ENCODE results near the gene TTC23L. TPM values are rescaled to one million over a fixed set of nuclear protein-coding genes. Genes with fewer than 3 reads are reported as not detected.

The TTC23L gene, protein sequence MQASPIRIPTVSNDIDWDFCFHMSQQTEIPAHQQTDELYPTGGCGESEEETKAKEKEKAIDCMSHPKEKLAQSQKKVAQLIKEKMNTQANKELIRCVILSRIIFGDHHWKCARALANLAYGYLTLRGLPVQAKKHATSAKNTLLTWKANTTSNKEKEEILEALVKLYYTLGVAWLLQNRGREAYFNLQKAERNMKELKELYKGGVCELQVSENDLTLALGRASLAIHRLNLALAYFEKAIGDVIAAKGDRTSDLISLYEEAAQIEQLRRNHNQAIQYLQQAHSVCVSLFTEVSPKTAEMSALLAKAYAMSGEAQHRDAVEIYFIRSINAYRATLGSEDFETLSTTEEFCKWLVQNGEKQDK
- 0.36 TPM in 1 of 2 replicates, not detected in the other for total RNA-seq (ENCODE audit: low replicate concordance)

DNA sequence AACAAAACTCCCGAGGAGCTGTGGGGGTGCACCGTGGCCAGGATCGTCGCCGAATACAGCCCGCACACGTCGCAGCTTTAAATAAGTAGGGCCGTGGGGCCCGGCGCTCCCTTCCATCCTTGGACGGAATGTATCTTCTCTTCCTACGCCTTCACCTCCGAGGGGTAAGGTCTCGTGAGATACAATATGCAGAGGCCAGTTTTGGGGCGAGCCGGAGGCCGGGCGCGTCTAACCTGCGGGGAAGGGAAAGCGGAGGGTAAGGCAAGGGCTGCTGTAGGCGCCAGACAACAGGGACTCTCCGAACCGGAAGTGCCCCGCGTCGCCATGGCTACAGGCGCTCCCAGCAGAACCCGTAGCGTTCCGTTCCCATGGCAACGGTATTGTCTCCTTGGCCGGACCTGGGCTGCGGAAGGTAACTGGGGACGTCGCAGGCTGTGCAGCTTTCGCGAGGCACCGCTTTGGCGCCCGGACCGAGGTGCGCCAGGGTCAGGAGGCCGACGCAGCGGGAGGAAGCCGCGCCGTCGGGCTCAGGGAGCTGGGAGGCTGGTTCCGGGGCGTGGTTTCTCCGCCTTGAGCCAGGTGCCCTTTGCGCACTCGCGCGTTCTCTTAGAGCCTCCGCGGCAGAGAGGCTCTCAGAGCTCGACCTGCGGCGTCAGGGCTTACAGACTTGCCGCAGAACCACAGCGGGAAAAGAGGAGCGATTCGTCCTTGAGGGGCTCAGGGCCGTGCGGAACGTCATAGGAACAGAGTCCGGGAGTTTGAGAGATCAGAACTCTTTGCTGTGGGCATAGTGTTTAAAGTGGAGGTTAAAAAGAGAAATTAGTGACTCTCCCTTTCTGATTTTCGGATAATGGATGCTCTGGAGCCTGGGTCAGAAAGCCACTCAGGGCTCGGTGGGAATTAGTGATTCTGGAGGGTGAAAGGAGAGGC, at the start of gene TTC23L:
Gene TTC23L, plus strand, starts transcription at position 380 of the 930 bp plus-strand sequence. CDS start 1,508 bp downstream, outside the sequence.
- H3K4me3 ChIP-seq (ENCODE audit: low read depth, low read length), result peak within 1 kb of the TSS; percentile 86
- peak; percentile 78 for DNase-seq (ENCODE audit: low read depth)
- TF ChIP-seq, protein P1, sequence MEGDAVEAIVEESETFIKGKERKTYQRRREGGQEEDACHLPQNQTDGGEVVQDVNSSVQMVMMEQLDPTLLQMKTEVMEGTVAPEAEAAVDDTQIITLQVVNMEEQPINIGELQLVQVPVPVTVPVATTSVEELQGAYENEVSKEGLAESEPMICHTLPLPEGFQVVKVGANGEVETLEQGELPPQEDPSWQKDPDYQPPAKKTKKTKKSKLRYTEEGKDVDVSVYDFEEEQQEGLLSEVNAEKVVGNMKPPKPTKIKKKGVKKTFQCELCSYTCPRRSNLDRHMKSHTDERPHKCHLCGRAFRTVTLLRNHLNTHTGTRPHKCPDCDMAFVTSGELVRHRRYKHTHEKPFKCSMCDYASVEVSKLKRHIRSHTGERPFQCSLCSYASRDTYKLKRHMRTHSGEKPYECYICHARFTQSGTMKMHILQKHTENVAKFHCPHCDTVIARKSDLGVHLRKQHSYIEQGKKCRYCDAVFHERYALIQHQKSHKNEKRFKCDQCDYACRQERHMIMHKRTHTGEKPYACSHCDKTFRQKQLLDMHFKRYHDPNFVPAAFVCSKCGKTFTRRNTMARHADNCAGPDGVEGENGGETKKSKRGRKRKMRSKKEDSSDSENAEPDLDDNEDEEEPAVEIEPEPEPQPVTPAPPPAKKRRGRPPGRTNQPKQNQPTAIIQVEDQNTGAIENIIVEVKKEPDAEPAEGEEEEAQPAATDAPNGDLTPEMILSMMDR (IDR thresholded peaks at IDR 0.05; ENCODE audit: insufficient read depth, low read length), result no peak

DNA sequence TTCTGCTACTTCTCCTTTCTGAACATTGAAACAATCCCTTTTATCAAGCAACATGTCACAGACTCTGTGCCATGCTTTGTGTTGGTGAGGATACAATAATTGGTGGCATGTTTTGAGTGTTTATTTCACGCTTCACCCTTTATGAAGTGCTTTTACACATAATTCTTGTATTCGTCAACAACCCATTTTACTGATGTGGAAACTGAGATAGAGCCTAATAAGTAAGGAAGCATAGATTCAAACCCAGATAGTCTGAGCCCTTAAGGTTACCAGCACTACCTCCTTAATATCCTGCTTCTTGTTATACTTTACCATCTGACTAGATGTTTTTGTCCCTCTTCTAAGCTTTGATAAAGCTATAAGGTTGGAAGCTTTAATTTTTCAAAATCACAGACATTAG, 49.3 kb upstream of the TTC23L start:
- no peak overlapping the region for H3K4me3 ChIP-seq (ENCODE audit: low read depth, low read length)
- DNase-seq (ENCODE audit: low read depth), result no peak
- TF ChIP-seq, protein P1 (IDR thresholded peaks at IDR 0.05; ENCODE audit: insufficient read depth, low read length), result no peak

DNA sequence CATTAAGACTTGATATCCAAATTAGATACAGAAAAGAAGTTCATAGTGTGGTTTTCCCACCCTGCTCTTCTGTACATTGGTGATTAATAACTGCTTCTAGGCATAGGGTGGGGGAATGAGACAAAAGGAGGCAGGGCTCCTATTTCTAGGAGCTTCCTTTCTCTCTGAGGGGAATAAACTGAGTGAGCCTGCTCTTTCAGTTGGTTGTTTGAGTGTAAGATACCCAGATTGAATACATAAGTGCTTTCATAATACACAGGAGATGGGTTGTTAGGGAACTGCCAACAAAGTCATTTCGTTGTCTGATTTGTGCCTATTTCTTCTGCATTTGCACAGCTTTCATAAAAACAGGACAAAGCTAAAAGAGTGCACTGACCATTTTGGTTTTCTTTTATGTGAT, 48.9 kb upstream of the TTC23L start:
- H3K4me3 ChIP-seq (ENCODE audit: low read depth, low read length), result no peak overlapping the region
- DNase-seq (ENCODE audit: low read depth), result peak; percentile 11
- TF ChIP-seq, protein P1 (IDR thresholded peaks at IDR 0.05; ENCODE audit: insufficient read depth, low read length), result no peak

DNA sequence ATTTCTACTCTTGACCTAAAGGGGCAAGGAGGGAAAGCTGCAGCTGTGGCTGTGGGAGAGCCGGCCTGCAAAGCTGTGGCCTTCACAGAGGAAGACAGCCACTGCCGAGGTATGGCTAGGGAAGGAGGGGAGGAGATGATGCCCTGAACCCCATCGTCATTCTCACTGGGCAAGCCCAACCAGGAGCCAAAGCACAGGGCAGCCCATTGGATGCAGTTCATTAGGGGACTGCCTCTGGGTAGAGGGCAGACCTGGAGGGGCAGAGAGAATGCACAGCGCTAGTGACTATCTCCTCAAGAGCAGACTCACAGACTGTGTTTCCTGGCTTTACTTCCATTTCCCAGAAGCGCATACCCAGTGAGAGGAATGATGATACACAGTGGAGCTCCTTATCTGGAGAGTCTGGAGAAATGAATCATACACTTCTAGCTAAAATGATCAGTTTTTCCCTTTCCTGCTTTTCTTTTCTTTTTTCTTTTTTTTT, 47.2 kb upstream of the TTC23L start:
- H3K4me3 ChIP-seq (ENCODE audit: low read depth, low read length), result no peak overlapping the region
- DNase-seq (ENCODE audit: low read depth), result peak; percentile 80
- TF ChIP-seq, protein P1 (IDR thresholded peaks at IDR 0.05; ENCODE audit: insufficient read depth, low read length), result no peak

DNA sequence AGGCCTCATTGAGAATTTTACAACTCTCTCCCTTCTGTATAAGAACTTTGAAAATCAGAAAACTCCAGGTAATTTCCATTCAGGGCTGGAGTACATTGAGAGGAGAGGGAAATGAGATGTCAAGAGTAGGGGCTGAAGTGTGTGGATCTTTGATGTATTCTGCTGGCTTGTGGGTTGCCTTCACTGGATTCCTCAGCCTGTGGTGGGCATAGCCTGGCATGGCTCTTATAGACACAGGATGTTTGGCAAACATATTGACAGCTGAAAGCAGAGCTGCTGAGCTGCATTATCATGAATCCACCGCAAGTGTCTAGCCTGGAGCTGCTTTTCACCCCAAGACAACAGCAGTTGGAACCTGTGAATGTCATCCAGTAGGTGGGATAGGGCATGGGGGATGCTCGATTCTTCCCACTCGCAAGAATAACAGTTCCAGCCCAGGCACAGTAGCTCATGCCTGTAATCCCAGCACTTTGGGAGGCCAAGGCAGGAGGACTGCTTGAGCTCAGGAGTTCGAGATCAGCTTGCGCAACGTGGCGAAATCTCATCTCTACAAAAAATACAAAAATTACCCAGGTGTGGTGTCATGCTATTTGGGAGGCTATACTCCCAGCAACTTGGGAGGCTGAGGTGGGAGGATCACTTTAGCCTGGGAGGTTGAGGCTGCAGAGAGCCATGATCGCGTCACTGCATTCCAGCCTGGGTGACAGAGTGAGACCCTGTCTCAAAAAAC, 36.0 kb upstream of the TTC23L start:
- H3K4me3 ChIP-seq (ENCODE audit: low read depth, low read length), result no peak overlapping the region
- no peak for DNase-seq (ENCODE audit: low read depth)
- TF ChIP-seq, protein P1 (IDR thresholded peaks at IDR 0.05; ENCODE audit: insufficient read depth, low read length), result no peak
